Measurements from ENCODE around the gene CNTNAP5. TPM values are rescaled to one million over a fixed set of nuclear protein-coding genes. Genes with fewer than 3 reads are reported as not detected.

Gene CNTNAP5
- total RNA-seq, 2 experiments from 2014 or later, result not detected

- no peaks in the 10 kb centered on the region for H3K27me3 ChIP-seq (ENCODE audit: control insufficient read depth in 1 of 2, insufficient read depth in 2 of 2, low read length in 2 of 2)
- H3K36me3 Mint-ChIP-seq (ENCODE audit: low read depth), result no peaks in the 10 kb centered on the region
- TF ChIP-seq CTCF (IDR thresholded peaks at IDR 0.05), result no peak
- H3K4me1 ChIP-seq (ENCODE audit: insufficient read depth, low read length), result no peaks in the 10 kb centered on the region
- no peaks in the 10 kb centered on the region for H3K27me3 Mint-ChIP-seq
- POLR2A ChIA-PET, result no interaction called here
- no peak overlapping the region for H3K27ac ChIP-seq (ENCODE audit: low read depth in 1 of 2, low read length in 2 of 2)
- CTCF ChIA-PET, result no interaction called here
- H3K4me3 ChIP-seq (ENCODE audit: low read length), result no peak overlapping the region
- no peaks in the 10 kb centered on the region for H3K4me1 Mint-ChIP-seq (ENCODE audit: low read depth)
- H3K9me3 ChIP-seq (ENCODE audit: control insufficient read depth in 1 of 2, insufficient read depth in 1 of 2, low read length in 2 of 2), result peaks cover 3 to 20% of the 10 kb centered on the region in 2 experiments
- intact Hi-C loops (cut with DNase I, micrococcal nuclease), result no loop called here
- DNase-seq (no peak), ATAC-seq (ENCODE audit: poor library complexity) (no peak)
- H3K9me3 Mint-ChIP-seq, result peaks cover 24% of the 10 kb centered on the region
- H3K36me3 ChIP-seq (ENCODE audit: insufficient read depth, low read length), result no peaks in the 10 kb centered on the region
- H3K4me3 Mint-ChIP-seq, result no peak overlapping the region
- H3K27ac Mint-ChIP-seq, result no peak overlapping the region
Measured at GRCh38 chr2:124693156-124693555, 668.1 kb downstream of the CNTNAP5 start.

GRCh38 chr2:124698979-124699565 lies 674.0 kb downstream of the CNTNAP5 start:
- Mint-ChIP-seq H3K9me3 (peaks cover 5% of the 10 kb centered on the region), H3K36me3 (ENCODE audit: low read depth) (no peaks in the 10 kb centered on the region), H3K27me3 (no peaks in the 10 kb centered on the region), H3K4me3 (no peak overlapping the region), H3K27ac (no peak overlapping the region), H3K4me1 (ENCODE audit: low read depth) (no peaks in the 10 kb centered on the region)
- Histone ChIP-seq H3K4me1 (ENCODE audit: insufficient read depth, low read length) (no peaks in the 10 kb centered on the region), H3K27ac (ENCODE audit: low read depth in 1 of 2, low read length in 2 of 2) (no peak overlapping the region), H3K36me3 (ENCODE audit: insufficient read depth, low read length) (no peaks in the 10 kb centered on the region), H3K9me3 (ENCODE audit: control insufficient read depth in 1 of 2, insufficient read depth in 1 of 2, low read length in 2 of 2) (no peaks in the 10 kb centered on the region), H3K27me3 (ENCODE audit: control insufficient read depth in 1 of 2, insufficient read depth in 2 of 2, low read length in 2 of 2) (no peaks in the 10 kb centered on the region), H3K4me3 (ENCODE audit: low read length) (no peak overlapping the region)
- DNase-seq, result no peak
- POLR2A ChIA-PET, result no interaction called here
- TF ChIP-seq CTCF (IDR thresholded peaks at IDR 0.05), result no peak
- CTCF ChIA-PET, result no interaction called here
- ATAC-seq (ENCODE audit: poor library complexity), result no peak
- intact Hi-C loops (cut with DNase I, micrococcal nuclease), result no loop called here

- H3K9me3 ChIP-seq (ENCODE audit: control insufficient read depth in 1 of 2, insufficient read depth in 1 of 2, low read length in 2 of 2), result no peaks in the 10 kb centered on the region
- no peak overlapping the region for H3K27ac ChIP-seq (ENCODE audit: low read depth in 1 of 2, low read length in 2 of 2)
- H3K4me3 ChIP-seq (ENCODE audit: low read length), result no peak overlapping the region
- Mint-ChIP-seq H3K27ac (no peak overlapping the region), H3K36me3 (ENCODE audit: low read depth) (no peaks in the 10 kb centered on the region), H3K4me3 (no peak overlapping the region), H3K27me3 (no peaks in the 10 kb centered on the region), H3K9me3 (peaks cover 3% of the 10 kb centered on the region), H3K4me1 (ENCODE audit: low read depth) (no peaks in the 10 kb centered on the region)
- H3K36me3 ChIP-seq (ENCODE audit: insufficient read depth, low read length), result no peaks in the 10 kb centered on the region
- DNase-seq, result no peak
- intact Hi-C loops (cut with DNase I, micrococcal nuclease), result no loop called here
- H3K4me1 ChIP-seq (ENCODE audit: insufficient read depth, low read length), result no peaks in the 10 kb centered on the region
- ChIA-PET POLR2A (no interaction called here), CTCF (no interaction called here)
- no peaks in the 10 kb centered on the region for H3K27me3 ChIP-seq (ENCODE audit: control insufficient read depth in 1 of 2, insufficient read depth in 2 of 2, low read length in 2 of 2)
- no peak for ATAC-seq (ENCODE audit: poor library complexity)
- no peak for TF ChIP-seq CTCF (IDR thresholded peaks at IDR 0.05)
Measured at GRCh38 chr2:124702777-124703176, 677.7 kb downstream of the CNTNAP5 start.
